Naive thymus-derived CD4-positive, alpha-beta T cell (primary cell): ENCODE data around the gene SPO11. TPM values are rescaled to one million over a fixed set of nuclear protein-coding genes. Genes with fewer than 3 reads are reported as not detected.

Experiments used
- ATAC-seq: fragments of 150-1000 bp; cut with Tn5 transposase; 2 replicates; pipeline ENCODE4 v1.10.0; 2021; ENCODE audit warnings: mild to moderate bottlenecking, moderate library complexity
- CTCF ChIA-PET: fragments of 350-600 bp; sonication (Branson Sonifier 250); formaldehyde crosslinking; loops from one replicate; lab custom pipeline; 2021; ENCODE audit warnings: antibody characterized with exemption; lab: Charles Lee
- POLR2A ChIA-PET: fragments of 350-600 bp; sonication (Branson Sonifier 250); formaldehyde crosslinking; loops from one replicate; lab custom pipeline; 2021; ENCODE audit warnings: antibody characterized with exemption, inconsistent platforms; lab: Charles Lee
- DNase-seq, 9 donors: peaks; one replicate each; pipeline versions ENCODE4 v3.0.0 to v3.0.0-alpha.2; 2020 to 2022; ENCODE audit warnings: mixed read lengths in 1 of 9
- H3K27ac ChIP-seq: one replicate; pipeline ENCODE4 v1.7.0; 2013; ENCODE audit warnings: mild to moderate bottlenecking, low read depth, low read length, moderate library complexity
- H3K27me3 ChIP-seq, 2 donors: one replicate each; pipeline ENCODE4 v1.7.0; 2013; ENCODE audit warnings: low read length in 2 of 2, mild to moderate bottlenecking in 2 of 2, moderate library complexity in 2 of 2; ENCODE audit not compliant: control insufficient read depth in 2 of 2, insufficient read depth in 2 of 2
- H3K36me3 ChIP-seq, 3 experiments: 1 replicate in 2 of 3; 2 replicates in 1 of 3; pipeline ENCODE4 v1.7.0; 2013; ENCODE audit warnings: low read length in 3 of 3, mild to moderate bottlenecking in 3 of 3, moderate library complexity in 1 of 3; ENCODE audit not compliant: insufficient read depth in 3 of 3, control insufficient read depth in 2 of 3
- H3K4me1 ChIP-seq, 2 donors: one replicate each; pipeline ENCODE4 v1.7.0; 2013; ENCODE audit warnings: low read length in 2 of 2, mild to moderate bottlenecking in 2 of 2, moderate library complexity in 1 of 2; ENCODE audit not compliant: control insufficient read depth in 2 of 2, insufficient read depth in 2 of 2
- H3K4me3 ChIP-seq: 2 replicates; pipeline ENCODE4 v1.7.0; 2013; ENCODE audit warnings: mild to moderate bottlenecking, low read length
- H3K9me3 ChIP-seq, 3 experiments: 1 replicate in 2 of 3; 2 replicates in 1 of 3; pipeline ENCODE4 v1.7.0; 2013; ENCODE audit warnings: low read length in 3 of 3; ENCODE audit not compliant: control insufficient read depth in 2 of 3
- H3K27ac Mint-ChIP-seq, 9 donors: one replicate each; pipeline ENCODE4 v1.8.0; 2020 to 2022; ENCODE audit warnings: mixed read lengths in 9 of 9, mild to moderate bottlenecking in 8 of 9, moderate library complexity in 5 of 9, inconsistent platforms in 2 of 9
- H3K27me3 Mint-ChIP-seq, 5 donors: one replicate each; pipeline ENCODE4 v1.8.0; 2021 to 2022; ENCODE audit warnings: mixed read lengths in 5 of 5, mild to moderate bottlenecking in 1 of 5
- H3K36me3 Mint-ChIP-seq, 5 donors: one replicate each; pipeline ENCODE4 v1.8.0; 2020 to 2022; ENCODE audit warnings: mixed read lengths in 5 of 5, mild to moderate bottlenecking in 3 of 5, inconsistent platforms in 1 of 5
- H3K4me1 Mint-ChIP-seq, 7 donors: one replicate each; pipeline ENCODE4 v1.8.0; 2020 to 2022; ENCODE audit warnings: mixed read lengths in 7 of 7, mild to moderate bottlenecking in 3 of 7, inconsistent platforms in 1 of 7
- H3K4me3 Mint-ChIP-seq, 10 donors: one replicate each; pipeline ENCODE4 v1.8.0; 2020 to 2022; ENCODE audit warnings: mild to moderate bottlenecking in 10 of 10, mixed read lengths in 10 of 10, moderate library complexity in 6 of 10, inconsistent platforms in 2 of 10
- H3K9me3 Mint-ChIP-seq, 11 donors: one replicate each; pipeline ENCODE4 v1.8.0; 2020 to 2022; ENCODE audit warnings: mixed read lengths in 11 of 11, mild to moderate bottlenecking in 4 of 11, inconsistent platforms in 1 of 11, moderate library complexity in 1 of 11
- intact Hi-C, 2 donors: fragments of 100-400 bp; cut with micrococcal nuclease; formaldehyde crosslinking; loops; one replicate each; pipeline ENCODE4 v1.15.1; 2023
- polyA plus RNA-seq, 2 donors: library from polyadenylated mRNA; unstranded; fragments of 300-500 nt; fragmentation: Illumina TruSeq; gene quantifications; one replicate each; pipeline ENCODE4 v1.2.3, GENCODE V29; 2021
- total RNA-seq, 6 experiments: library from RNA in 5 of 6; stranded (reverse) in 5 of 6; gene quantifications; 1 replicate in 5 of 6; 2 replicates in 1 of 6; pipeline ENCODE4 v1.2.3 and lab custom pipeline; 2021 to 2026

SPO11 gene
- total and polyA plus RNA-seq, 7 experiments from 2014 or later: not detected

DNA sequence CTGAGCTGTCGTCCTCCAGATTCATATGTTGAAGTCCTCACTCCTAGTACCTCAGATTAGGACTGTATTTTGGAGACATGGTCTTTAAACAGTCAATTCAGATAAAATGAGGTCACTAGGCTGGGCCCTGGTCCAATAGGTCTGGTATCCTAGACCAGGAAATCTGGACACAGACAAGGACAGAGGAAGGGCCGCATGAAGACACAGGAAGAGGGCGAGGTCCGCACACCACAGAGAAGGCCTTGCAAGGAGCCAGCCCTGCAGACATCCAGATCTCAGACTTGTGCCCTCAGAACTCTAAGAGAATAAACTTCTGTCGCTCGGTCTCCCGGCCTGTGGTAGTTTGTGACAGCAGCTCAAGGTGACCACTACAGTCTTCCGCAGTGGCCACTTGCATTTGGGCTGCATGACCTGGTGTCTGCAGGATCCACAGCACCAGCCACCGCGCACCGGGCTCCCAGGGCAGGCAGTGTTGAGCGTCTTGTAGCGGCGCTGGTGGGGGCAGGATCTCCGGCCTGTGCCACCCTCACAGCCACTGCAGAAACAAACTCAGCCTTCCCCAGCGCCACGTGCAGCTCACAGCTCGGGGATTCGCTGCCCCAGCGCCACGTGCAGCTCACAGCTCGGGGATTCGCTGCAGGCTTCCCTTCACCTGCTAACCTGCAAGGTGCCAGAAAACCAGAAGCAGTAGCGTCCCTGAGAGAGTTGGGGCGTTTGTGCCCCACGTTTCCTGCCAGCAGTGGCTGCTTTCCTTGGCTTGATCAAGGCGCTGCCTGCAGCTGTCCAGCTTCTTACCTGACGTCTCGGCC, 55.6 kb downstream of the SPO11 start:
- H3K36me3 Mint-ChIP-seq: peaks cover 0 to 11% (median 1%) of the 10 kb centered on the region in 5 donors

DNA sequence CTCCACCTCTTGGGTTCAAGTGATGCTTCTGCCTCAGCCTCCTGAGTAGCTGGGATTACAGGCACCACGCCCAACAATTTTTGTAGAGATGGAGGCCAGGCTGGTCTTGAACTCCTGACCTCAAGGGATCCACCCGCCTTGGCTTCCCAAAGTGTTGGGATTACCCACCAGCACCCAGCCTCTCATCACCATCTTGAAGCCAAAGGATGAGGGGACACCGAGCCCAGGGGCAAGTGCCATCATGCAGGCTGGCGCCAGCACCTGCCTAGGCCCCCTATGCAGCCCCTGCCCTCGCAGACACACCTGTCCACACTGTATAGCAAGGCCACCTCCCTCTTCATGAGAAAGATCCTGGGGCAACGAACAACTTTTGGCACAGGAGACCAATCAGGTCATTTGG, 56.3 kb downstream of the SPO11 start:
- ChIA-PET POLR2A (interaction anchor here (1.4 to 1.5 kb wide), 2 partner anchors 12 to 48 kb away, joined by 3 to 4 read pairs; no protein-coding TSS in a partner anchor), CTCF (no interaction called here)
- Histone ChIP-seq H3K36me3 (peaks cover 0 to 9% (median 0%) of the 10 kb centered on the region in 3 experiments), H3K4me3 (no peak overlapping the region), H3K4me1 (peaks cover 21 to 29% of the 10 kb centered on the region in 2 donors), H3K27me3 (no peaks in the 10 kb centered on the region), H3K9me3 (no peaks in the 10 kb centered on the region), H3K27ac (no peak overlapping the region)
- Mint-ChIP-seq H3K27me3 (no peaks in the 10 kb centered on the region), H3K9me3 (peaks cover 0 to 3% (median 0%) of the 10 kb centered on the region in 11 donors), H3K36me3 (peaks cover 0 to 11% (median 1%) of the 10 kb centered on the region in 5 donors), H3K27ac (peak overlapping the region in 2 of 9 donors; percentile 25 to 51), H3K4me1 (peaks cover 17 to 47% (median 28%) of the 10 kb centered on the region in 7 donors), H3K4me3 (peak overlapping the region in 1 of 10 donors; percentile 76)
- DNase-seq: no peak
- ATAC-seq: no peak
- intact Hi-C loops: no loop called here

More for the DNA sequence above, 55.6 kb downstream of the SPO11 start:
- H3K4me1 Mint-ChIP-seq: peaks cover 12 to 42% (median 23%) of the 10 kb centered on the region in 7 donors
- no peak for DNase-seq
- H3K27me3 Mint-ChIP-seq: no peaks in the 10 kb centered on the region
- H3K9me3 Mint-ChIP-seq: peaks cover 0 to 1% (median 0%) of the 10 kb centered on the region in 11 donors
- H3K4me3 ChIP-seq: no peak overlapping the region
- H3K27ac ChIP-seq: no peak overlapping the region
- no peak overlapping the region for H3K4me3 Mint-ChIP-seq
- H3K9me3 ChIP-seq: no peaks in the 10 kb centered on the region
- ChIA-PET CTCF (interaction anchor here (0.6 to 3.8 kb wide), 3 partner anchors 96 to 849 kb away, joined by 3 to 21 read pairs (median 3); no protein-coding TSS in a partner anchor), POLR2A (interaction anchor here (1.4 to 3.7 kb wide), 3 partner anchors 7 to 111 kb away, joined by 3 to 16 read pairs (median 3); no protein-coding TSS in a partner anchor)
- H3K4me1 ChIP-seq: peaks cover 14 to 21% of the 10 kb centered on the region in 2 donors
- intact Hi-C loops: loop anchor here in 1 of 2 donors (5.0 kb wide), 1 partner anchor 822 kb away; no protein-coding TSS in a partner anchor
- no peaks in the 10 kb centered on the region for H3K27me3 ChIP-seq
- peaks cover 0 to 16% (median 0%) of the 10 kb centered on the region in 3 experiments for H3K36me3 ChIP-seq
- no peak for ATAC-seq
- peak overlapping the region in 2 of 9 donors; percentile 56 to 70 for H3K27ac Mint-ChIP-seq

DNA sequence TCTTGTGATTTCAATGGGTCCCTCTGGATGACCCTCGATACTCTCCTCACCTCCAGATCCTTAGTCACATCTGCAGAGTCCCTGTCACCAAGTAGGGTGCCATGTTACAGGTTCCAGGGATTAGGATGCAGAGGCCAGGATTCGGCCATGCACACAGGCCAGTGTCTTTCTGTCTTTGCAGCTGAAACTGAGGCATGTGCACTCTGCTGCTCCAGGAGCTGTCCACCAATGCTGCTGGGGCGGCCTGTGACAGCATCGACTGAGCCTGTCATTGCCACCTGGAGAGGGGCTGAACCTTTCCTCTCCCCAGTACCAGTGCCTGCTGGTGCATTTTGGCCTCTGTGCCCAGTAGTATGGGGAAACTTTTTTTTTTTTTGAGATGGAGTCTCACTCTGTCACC, 57.2 kb downstream of the SPO11 start:
- Mint-ChIP-seq H3K9me3 (peaks cover 0 to 3% (median 0%) of the 10 kb centered on the region in 11 donors), H3K27me3 (no peaks in the 10 kb centered on the region), H3K4me1 (peaks cover 18 to 45% (median 26%) of the 10 kb centered on the region in 7 donors), H3K4me3 (no peak overlapping the region), H3K36me3 (peaks cover 0 to 11% (median 1%) of the 10 kb centered on the region in 5 donors), H3K27ac (peak overlapping the region in 1 of 9 donors; percentile 28)
- POLR2A ChIA-PET: interaction anchor here (1.5 to 6.7 kb wide), 3 partner anchors 9 to 47 kb away, joined by 4 to 87 read pairs (median 4); no protein-coding TSS in a partner anchor
- ATAC-seq: no peak
- H3K4me3 ChIP-seq: no peak overlapping the region
- CTCF ChIA-PET: interaction anchor here (1.7 kb wide), 1 partner anchor 49 kb away, joined by 5 read pairs; no protein-coding TSS in a partner anchor
- H3K4me1 ChIP-seq: peaks cover 22 to 31% of the 10 kb centered on the region in 2 donors
- DNase-seq: no peak
- intact Hi-C loops: no loop called here
- H3K27me3 ChIP-seq: no peaks in the 10 kb centered on the region
- peaks cover 0 to 6% (median 0%) of the 10 kb centered on the region in 3 experiments for H3K36me3 ChIP-seq
- H3K27ac ChIP-seq: no peak overlapping the region
- no peaks in the 10 kb centered on the region for H3K9me3 ChIP-seq

DNA sequence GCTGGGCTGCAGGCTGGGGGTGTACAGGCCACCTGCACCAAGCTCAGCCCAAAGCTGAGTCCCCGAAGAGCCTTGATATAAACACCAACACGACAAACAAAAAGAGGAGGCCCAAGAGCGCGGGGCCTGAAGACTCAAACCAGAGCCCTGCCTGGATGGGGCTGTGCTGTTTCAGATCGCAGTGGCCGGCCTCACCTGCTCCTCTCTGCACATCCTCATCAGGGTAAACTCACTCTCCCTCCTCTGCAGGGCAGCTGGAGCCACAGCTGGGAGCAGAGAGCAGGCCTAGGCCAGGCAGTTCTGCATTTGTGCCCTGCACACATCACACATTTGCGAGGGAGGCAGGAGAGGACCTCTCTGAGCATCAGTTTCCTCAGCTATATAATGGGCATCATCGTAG, 57.9 kb downstream of the SPO11 start:
- ChIA-PET CTCF (interaction anchor here (0.9 to 4.0 kb wide), 3 partner anchors 11 to 102 kb away, joined by 3 to 20 read pairs (median 5); no protein-coding TSS in a partner anchor), POLR2A (interaction anchor here (0.6 to 6.7 kb wide), 4 partner anchors 8 to 49 kb away, joined by 3 to 87 read pairs (median 4); no protein-coding TSS in a partner anchor)

DNA sequence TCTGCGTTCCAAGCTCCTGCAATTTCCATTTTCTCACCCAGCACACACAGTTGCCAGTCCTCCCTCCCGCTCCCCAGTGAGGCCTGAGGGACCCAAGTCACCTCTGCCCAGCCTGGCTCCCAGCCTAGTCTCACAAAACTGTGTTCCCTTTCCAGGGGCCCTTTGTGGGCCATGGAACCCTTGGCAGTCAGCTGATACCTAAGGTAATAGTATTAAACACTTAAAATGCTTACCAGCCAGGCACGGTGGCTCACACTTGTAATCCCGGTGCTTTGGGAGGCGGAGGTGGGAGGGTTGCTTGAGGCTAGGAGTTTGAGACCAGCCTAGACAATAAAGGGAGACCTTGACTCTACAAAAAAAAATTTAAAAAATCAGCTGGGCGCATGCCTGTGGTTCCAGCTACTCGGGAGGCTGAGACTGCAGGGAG, 58.4 kb downstream of the SPO11 start:
- ATAC-seq (no peak), DNase-seq (no peak)
- H3K27me3 ChIP-seq: no peaks in the 10 kb centered on the region
- Mint-ChIP-seq H3K9me3 (peaks cover 0 to 6% (median 0%) of the 10 kb centered on the region in 11 donors), H3K36me3 (peaks cover 3 to 12% (median 5%) of the 10 kb centered on the region in 5 donors), H3K4me1 (peaks cover 12 to 35% (median 19%) of the 10 kb centered on the region in 7 donors), H3K27ac (peak overlapping the region in 3 of 9 donors; percentile 52 to 91 (median 82)), H3K27me3 (no peaks in the 10 kb centered on the region), H3K4me3 (peak overlapping the region in 2 of 10 donors; percentile 73 to 75)
- H3K36me3 ChIP-seq: peaks cover 0 to 16% (median 0%) of the 10 kb centered on the region in 3 experiments
- no peak overlapping the region for H3K27ac ChIP-seq
- ChIA-PET POLR2A (interaction anchor here (0.6 to 6.7 kb wide), 6 partner anchors 8 to 1869 kb away, joined by 3 to 87 read pairs (median 3); no protein-coding TSS in a partner anchor), CTCF (interaction anchor here (0.9 to 4.0 kb wide), 3 partner anchors 11 to 102 kb away, joined by 3 to 20 read pairs (median 5); no protein-coding TSS in a partner anchor)
- no peak overlapping the region for H3K4me3 ChIP-seq
- intact Hi-C loops: no loop called here
- no peaks in the 10 kb centered on the region for H3K9me3 ChIP-seq
- H3K4me1 ChIP-seq: peaks cover 16 to 19% of the 10 kb centered on the region in 2 donors

More for the DNA sequence above, 57.9 kb downstream of the SPO11 start:
- H3K27me3 ChIP-seq: no peaks in the 10 kb centered on the region
- ATAC-seq: no peak
- peaks cover 17 to 24% of the 10 kb centered on the region in 2 donors for H3K4me1 ChIP-seq
- no peak overlapping the region for H3K27ac ChIP-seq
- Mint-ChIP-seq H3K27me3 (no peaks in the 10 kb centered on the region), H3K27ac (peak overlapping the region in 3 of 9 donors; percentile 22 to 91 (median 82)), H3K36me3 (peaks cover 0 to 11% (median 3%) of the 10 kb centered on the region in 5 donors), H3K4me3 (no peak overlapping the region), H3K4me1 (peaks cover 13 to 38% (median 19%) of the 10 kb centered on the region in 7 donors), H3K9me3 (peaks cover 0 to 6% (median 0%) of the 10 kb centered on the region in 11 donors)
- no peaks in the 10 kb centered on the region for H3K9me3 ChIP-seq
- no peak overlapping the region for H3K4me3 ChIP-seq
- intact Hi-C loops: no loop called here
- no peak for DNase-seq
- H3K36me3 ChIP-seq: peaks cover 0 to 11% (median 0%) of the 10 kb centered on the region in 3 experiments
